Kidney epithelial cell (primary cell): ENCODE results near the gene ENTPD6. TPM values are rescaled to one million over a fixed set of nuclear protein-coding genes. Genes with fewer than 3 reads are reported as not detected.

Source experiments
- DNase-seq: peaks from one replicate; pipeline ENCODE4 v3.0.0-alpha.2; 2010; ENCODE audit warnings: low read depth
- H3K27me3 ChIP-seq: 2 replicates; pipeline ENCODE4 v1.6.0; 2011; ENCODE audit warnings: low read length; ENCODE audit not compliant: control insufficient read depth, insufficient read depth
- H3K36me3 ChIP-seq: 2 replicates; pipeline ENCODE4 v1.5.1; 2011; ENCODE audit warnings: low read length; ENCODE audit not compliant: control insufficient read depth, insufficient read depth
- H3K4me3 ChIP-seq: 2 replicates; pipeline ENCODE4 v1.5.1; 2011; ENCODE audit warnings: low read depth, mild to moderate bottlenecking, control low read depth, low read length
- CTCF ChIP-seq: IDR thresholded peaks from 2 replicates; pipeline ENCODE4 v1.5.1; 2011; ENCODE audit warnings: mild to moderate bottlenecking, moderate library complexity, low read length, control low read depth, inconsistent platforms; ENCODE audit not compliant: insufficient read depth, poor library complexity, severe bottlenecking
- total RNA-seq: library from RNA; depleted of rRNA; stranded (reverse); fragments of >200 nt; gene quantifications from 2 replicates; pipeline ENCODE4 v1.2.3, GENCODE V29; 2015

The ENTPD6 gene
- total RNA-seq, 1 donor from 2014 or later = 80.1 TPM

GRCh38 chr20:25222461-25223178, 27.1 kb downstream of the ENTPD6 start:
- Histone ChIP-seq H3K27me3 (no peaks in the 10 kb centered on the region), H3K36me3 (no peaks in the 10 kb centered on the region), H3K4me3 (no peak overlapping the region)
- no peak for DNase-seq
- TF ChIP-seq CTCF = no peak

- Histone ChIP-seq H3K4me3 (no peak overlapping the region), H3K27me3 (no peaks in the 10 kb centered on the region), H3K36me3 (no peaks in the 10 kb centered on the region)
- peak; percentile 48 for TF ChIP-seq CTCF
- DNase-seq = peak; percentile 93
Measured at GRCh38 chr20:25223179-25223661, 27.7 kb downstream of the ENTPD6 start.

- no peak overlapping the region for H3K4me3 ChIP-seq
- no peaks in the 10 kb centered on the region for H3K36me3 ChIP-seq
- no peak for TF ChIP-seq CTCF
- no peak for DNase-seq
- H3K27me3 ChIP-seq = no peaks in the 10 kb centered on the region
Measured at GRCh38 chr20:25223765-25224720, 28.5 kb downstream of the ENTPD6 start.

GRCh38 chr20:25224941-25225340, 29.4 kb downstream of the ENTPD6 start:
- no peak for TF ChIP-seq CTCF
- Histone ChIP-seq H3K4me3 (no peak overlapping the region), H3K27me3 (no peaks in the 10 kb centered on the region), H3K36me3 (no peaks in the 10 kb centered on the region)
- no peak for DNase-seq

GRCh38 chr20:25225642-25226432, 30.3 kb downstream of the ENTPD6 start:
- no peak for DNase-seq
- no peaks in the 10 kb centered on the region for H3K27me3 ChIP-seq
- no peak for TF ChIP-seq CTCF
- H3K4me3 ChIP-seq = no peak overlapping the region
- H3K36me3 ChIP-seq = no peaks in the 10 kb centered on the region
